Neural cell (in vitro differentiated cells): Measurements from ENCODE around the gene MARK2. TPM values are rescaled to one million over a fixed set of nuclear protein-coding genes. Genes with fewer than 3 reads are reported as not detected.

Experiments used
- H2AFZ ChIP-seq: fragments of 200-600, 300-800 bp; sonication (generic), shearing (Covaris generic); 2 replicates; pipeline ENCODE4 v1.6.0; 2014; ENCODE audit warnings: low read depth, mild to moderate bottlenecking, antibody characterized with exemption, low read length, moderate library complexity
- H3F3A ChIP-seq: fragments of 200-600 bp; shearing (Covaris generic); 2 replicates; pipeline ENCODE4 v1.6.1; 2016; ENCODE audit warnings: mild to moderate bottlenecking, moderate library complexity, mixed read lengths, antibody characterized with exemption, low read length; ENCODE audit not compliant: insufficient read depth, poor library complexity, severe bottlenecking
- H3K27ac ChIP-seq: fragments of 200-600, 300-800 bp; sonication (generic), shearing (Covaris generic); 2 replicates; pipeline ENCODE4 v1.5.1; 2014; ENCODE audit warnings: mild to moderate bottlenecking, low read length, moderate library complexity
- H3K27me3 ChIP-seq: fragments of 300-800, 200-600 bp; sonication (generic), shearing (Covaris generic); 2 replicates; pipeline ENCODE4 v1.6.0; 2014; ENCODE audit warnings: mild to moderate bottlenecking, low read depth, low read length, moderate library complexity; ENCODE audit not compliant: insufficient read depth
- H3K36me3 ChIP-seq: fragments of 300-800, 200-600 bp; sonication (generic), shearing (Covaris generic); 2 replicates; pipeline ENCODE4 v1.5.1; 2014; ENCODE audit warnings: mild to moderate bottlenecking, antibody characterized with exemption, low read length, moderate library complexity; ENCODE audit not compliant: insufficient read depth
- H3K4me2 ChIP-seq: fragments of 300-800, 200-600 bp; sonication (generic), shearing (Covaris generic); 2 replicates; pipeline ENCODE4 v1.6.0; 2014; ENCODE audit warnings: mild to moderate bottlenecking, low read length
- H3K4me3 ChIP-seq: fragments of 300-800, 200-600 bp; sonication (generic), shearing (Covaris generic); 2 replicates; pipeline ENCODE4 v1.5.1; 2014; ENCODE audit warnings: mild to moderate bottlenecking, low read length, moderate library complexity
- H3K79me2 ChIP-seq: fragments of 200-600 bp; shearing (Covaris generic); replicated peaks from 2 replicates; pipeline ENCODE4 v1.6.0; 2014; ENCODE audit warnings: mild to moderate bottlenecking, low read length, moderate library complexity; ENCODE audit not compliant: insufficient read depth
- H3K9ac ChIP-seq: fragments of 300-800, 200-600 bp; sonication (generic), shearing (Covaris generic); 2 replicates; pipeline ENCODE4 v1.6.1; 2016; ENCODE audit warnings: mild to moderate bottlenecking, low read length, mixed read lengths
- H3K9me2 ChIP-seq: fragments of 200-600 bp; shearing (Covaris generic); 2 replicates; pipeline ENCODE4 v1.6.1; 2016; ENCODE audit warnings: mild to moderate bottlenecking, low read length, mixed read lengths; ENCODE audit not compliant: insufficient read depth
- H3K9me3 ChIP-seq: fragments of 200-600, 300-800 bp; sonication (generic), shearing (Covaris generic); 2 replicates; pipeline ENCODE4 v1.6.1; 2016; ENCODE audit warnings: mild to moderate bottlenecking, mixed run types, low read length, moderate library complexity, mixed read lengths
- H4K20me1 ChIP-seq: fragments of 200-600 bp; shearing (Covaris generic); 2 replicates; pipeline ENCODE4 v1.6.1; 2016; ENCODE audit warnings: mild to moderate bottlenecking, mixed run types; ENCODE audit not compliant: insufficient read depth
- CTCF ChIP-seq: fragments of 450-650 bp; IDR thresholded peaks from 2 replicates; pipeline ENCODE4 v1.5.1; 2014; ENCODE audit warnings: antibody characterized with exemption, mild to moderate bottlenecking, moderate library complexity; ENCODE audit not compliant: poor library complexity, severe bottlenecking
- EP300 ChIP-seq: fragments of 450-650 bp; conservative IDR thresholded peaks from 2 replicates; pipeline ENCODE4 v1.6.1; 2014; ENCODE audit warnings: antibody characterized with exemption, mild to moderate bottlenecking, moderate library complexity; ENCODE audit not compliant: poor library complexity, severe bottlenecking
- EZH2 ChIP-seq: fragments of 200-600, 300-800 bp; shearing (Covaris generic), sonication (generic); IDR thresholded peaks from 2 replicates; pipeline ENCODE4 v1.6.1; 2014; ENCODE audit warnings: antibody characterized with exemption, low read length, borderline replicate concordance, mild to moderate bottlenecking; ENCODE audit not compliant: insufficient read depth, poor library complexity, severe bottlenecking
- MXI1 ChIP-seq: fragments of 450-650 bp; conservative IDR thresholded peaks from 2 replicates; pipeline ENCODE4 v1.6.1; 2014; ENCODE audit warnings: antibody characterized with exemption, mild to moderate bottlenecking; ENCODE audit not compliant: poor library complexity, severe bottlenecking
- POLR2AphosphoS5 ChIP-seq: IDR thresholded peaks from 2 replicates; pipeline ENCODE4 v1.6.1; 2012
- RAD21 ChIP-seq: fragments of 450-650 bp; conservative IDR thresholded peaks from 2 replicates; pipeline ENCODE4 v1.6.1; 2014; ENCODE audit warnings: antibody characterized with exemption, mild to moderate bottlenecking, moderate library complexity
- REST ChIP-seq: IDR thresholded peaks from 2 replicates; pipeline ENCODE4 v1.6.1; 2012; ENCODE audit warnings: borderline replicate concordance
- SMC3 ChIP-seq: fragments of 450-650 bp; conservative IDR thresholded peaks from 2 replicates; pipeline ENCODE4 v1.6.1; 2014; ENCODE audit warnings: antibody characterized with exemption, mild to moderate bottlenecking, moderate library complexity; ENCODE audit not compliant: poor library complexity
- TAF1 ChIP-seq: IDR thresholded peaks from 2 replicates; pipeline ENCODE4 v1.6.1; 2012; ENCODE audit warnings: low read depth
- polyA plus RNA-seq: library from polyadenylated mRNA; depleted of rRNA; stranded (reverse); fragments of >200 nt; gene quantifications from 2 replicates; pipeline ENCODE4 v1.2.3, GENCODE V29; 2014

MARK2 gene
- polyA plus RNA-seq, 1 donor from 2014 or later = 11.3 TPM

DNA sequence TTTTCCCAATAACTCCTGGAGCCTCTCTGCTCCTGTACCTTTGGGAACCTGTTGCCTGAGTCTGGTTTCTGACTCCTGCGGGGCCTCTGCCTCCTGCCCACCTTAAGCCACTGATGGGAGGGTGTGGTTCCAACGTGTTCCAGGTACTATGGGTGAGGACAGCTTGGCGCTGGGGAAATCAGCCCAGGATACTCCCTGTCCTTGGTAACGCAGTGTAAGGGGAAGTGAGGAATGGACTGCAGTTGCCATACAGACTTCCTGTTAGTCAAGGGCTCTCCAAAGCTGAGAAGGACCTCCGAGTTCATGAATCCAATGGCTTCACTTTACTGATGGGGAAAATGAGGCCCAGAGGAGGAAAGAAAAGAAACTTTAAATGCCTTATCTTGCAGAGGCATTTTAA is 1.2 kb upstream of the MARK2 start:
- Histone ChIP-seq H3K9me2 (no peaks in the 10 kb centered on the region), H3K27ac (no peak overlapping the region), H3K4me2 (no peak overlapping the region), H3K79me2 (peaks cover 35% of the 10 kb centered on the region), H3F3A (no peaks in the 10 kb centered on the region), H3K4me3 (no peak overlapping the region), H4K20me1 (peaks cover 10% of the 10 kb centered on the region), H3K36me3 (no peaks in the 10 kb centered on the region), H3K9me3 (no peaks in the 10 kb centered on the region), H2AFZ (no peak overlapping the region), H3K9ac (peak overlapping the region; percentile 49), H3K27me3 (no peaks in the 10 kb centered on the region)
- TF ChIP-seq MXI1 = no peak

DNA sequence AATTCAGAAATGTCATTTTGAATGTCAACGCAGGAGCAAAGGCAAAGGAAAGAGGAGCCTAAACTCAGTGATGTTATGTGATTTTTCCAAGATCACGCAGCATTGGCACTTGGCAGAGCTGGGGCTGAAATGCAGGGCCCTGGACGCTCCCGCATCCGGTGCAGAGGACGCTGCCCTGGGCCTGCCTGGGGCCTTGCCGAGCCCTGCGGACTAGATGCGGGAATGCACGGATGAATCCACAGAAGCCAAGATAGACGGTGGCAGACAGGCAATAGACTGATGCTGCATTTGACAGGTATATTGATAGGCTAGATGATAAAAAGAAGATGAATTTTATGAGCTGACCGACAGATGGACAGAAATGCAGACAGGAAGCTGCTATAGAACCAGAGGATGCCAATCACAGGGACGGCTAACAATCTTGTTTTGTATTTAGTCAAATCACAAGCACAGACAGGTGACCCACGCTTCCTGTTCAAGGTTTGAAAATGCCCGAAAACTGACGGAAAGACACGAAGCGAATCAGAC is 696 bp upstream of the MARK2 start:
- Histone ChIP-seq H3K79me2 (peaks cover 38% of the 10 kb centered on the region), H3K9me3 (no peaks in the 10 kb centered on the region), H3K4me2 (no peak overlapping the region), H3K27me3 (no peaks in the 10 kb centered on the region), H3K27ac (no peak overlapping the region), H3F3A (no peaks in the 10 kb centered on the region), H3K4me3 (peak overlapping the region; percentile 29), H3K36me3 (no peaks in the 10 kb centered on the region), H3K9ac (peak overlapping the region; percentile 49), H3K9me2 (no peaks in the 10 kb centered on the region), H2AFZ (no peak overlapping the region), H4K20me1 (peaks cover 10% of the 10 kb centered on the region)
- TF ChIP-seq EP300 (no peak), SMC3 (no peak), RAD21 (no peak), EZH2 (no peak), REST (no peak), TAF1 (no peak), CTCF (no peak), MXI1 (no peak), POLR2AphosphoS5 (no peak)
